SK-N-DZ (cell line): Measurements from ENCODE around the gene PLXNB3.
"Not testable (repeated sequence)": the region's sequence is repeated elsewhere in the genome, so short reads cannot be mapped to it uniquely, and the experiment has no call there.

Experiments used
- DNase-seq: peaks from one replicate; pipeline ENCODE4 v3.0.0-alpha.2; 2015; ENCODE audit warnings: low spot score

Gene PLXNB3

GRCh38 chrX:153814591-153815315 lies 50.7 kb downstream of the PLXNB3 start:
- DNase-seq: no peak

- no peak for DNase-seq
These were observed 53.0 kb downstream of the PLXNB3 start for GRCh38 chrX:153816831-153817690.

GRCh38 chrX:153818064-153818463 lies 54.0 kb downstream of the PLXNB3 start:
- DNase-seq: not testable (repeated sequence)

- peak; percentile 63 for DNase-seq
These were observed 54.7 kb downstream of the PLXNB3 start for GRCh38 chrX:153818571-153819383.

- no peak for DNase-seq
These were observed 55.5 kb downstream of the PLXNB3 start for GRCh38 chrX:153819384-153820040.

GRCh38 chrX:153820601-153821000 lies 56.6 kb downstream of the PLXNB3 start:
- DNase-seq: no peak

- DNase-seq: no peak
These were observed 57.0 kb downstream of the PLXNB3 start for GRCh38 chrX:153821066-153821465.

- no peak for DNase-seq
These were observed 60.3 kb downstream of the PLXNB3 start for GRCh38 chrX:153824348-153824747.

GRCh38 chrX:153825042-153825441 lies 61.0 kb downstream of the PLXNB3 start:
- DNase-seq: no peak
